ENCODE data around the gene MAPK8. TPM values are rescaled to one million over a fixed set of nuclear protein-coding genes. Genes with fewer than 3 reads are reported as not detected.

MAPK8 gene
- total RNA-seq, 2 experiments from 2014 or later = 47.8 to 50.6 TPM

DNA sequence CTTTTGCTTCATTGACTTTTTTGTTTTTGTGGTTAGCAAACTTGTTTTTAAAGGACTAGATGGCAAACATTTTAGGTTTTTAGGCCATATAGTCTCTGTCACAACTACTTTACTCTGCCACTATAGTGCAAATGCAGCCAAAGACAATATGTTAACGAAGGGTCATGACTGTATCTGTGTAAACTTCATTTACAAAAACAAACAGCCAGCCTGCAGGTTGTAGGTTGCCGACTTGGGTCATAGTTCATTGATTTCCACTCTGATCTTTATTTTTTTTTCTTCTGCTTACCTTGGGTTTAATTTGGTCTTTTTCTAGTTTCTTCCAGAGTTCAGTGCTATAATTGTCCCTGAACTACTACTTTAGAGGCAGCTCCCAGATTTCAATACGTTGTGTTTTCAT is 178.4 kb downstream of the MAPK8 start:
- intact Hi-C loops (cut with DNase I, micrococcal nuclease) = no loop called here
- Histone ChIP-seq H3K27ac (ENCODE audit: low read depth in 1 of 2, low read length in 2 of 2) (no peak overlapping the region), H3K9me3 (ENCODE audit: control insufficient read depth in 1 of 2, insufficient read depth in 1 of 2, low read length in 2 of 2) (no peaks in the 10 kb centered on the region), H3K36me3 (ENCODE audit: insufficient read depth, low read length) (no peaks in the 10 kb centered on the region), H3K4me1 (ENCODE audit: insufficient read depth, low read length) (no peaks in the 10 kb centered on the region), H3K27me3 (ENCODE audit: control insufficient read depth in 1 of 2, insufficient read depth in 2 of 2, low read length in 2 of 2) (no peaks in the 10 kb centered on the region), H3K4me3 (ENCODE audit: low read length) (no peak overlapping the region)
- DNase-seq (no peak), ATAC-seq (ENCODE audit: poor library complexity) (no peak)
- no peak for TF ChIP-seq CTCF (IDR thresholded peaks at IDR 0.05)
- H3K27ac Mint-ChIP-seq = no peak overlapping the region
- H3K27me3 Mint-ChIP-seq = peaks cover 4% of the 10 kb centered on the region
- no peak overlapping the region for H3K4me3 Mint-ChIP-seq
- ChIA-PET POLR2A (no interaction called here), CTCF (no interaction called here)
- H3K36me3 Mint-ChIP-seq (ENCODE audit: low read depth) = no peaks in the 10 kb centered on the region
- no peaks in the 10 kb centered on the region for H3K4me1 Mint-ChIP-seq (ENCODE audit: low read depth)
- H3K9me3 Mint-ChIP-seq = no peaks in the 10 kb centered on the region

- Mint-ChIP-seq H3K4me1 (ENCODE audit: low read depth) (no peaks in the 10 kb centered on the region), H3K36me3 (ENCODE audit: low read depth) (no peaks in the 10 kb centered on the region), H3K9me3 (no peaks in the 10 kb centered on the region), H3K27ac (no peak overlapping the region), H3K4me3 (no peak overlapping the region), H3K27me3 (peaks cover 4% of the 10 kb centered on the region)
- no peak overlapping the region for H3K4me3 ChIP-seq (ENCODE audit: low read length)
- DNase-seq (no peak), ATAC-seq (ENCODE audit: poor library complexity) (no peak)
- no peaks in the 10 kb centered on the region for H3K9me3 ChIP-seq (ENCODE audit: control insufficient read depth in 1 of 2, insufficient read depth in 1 of 2, low read length in 2 of 2)
- no peak for TF ChIP-seq CTCF (IDR thresholded peaks at IDR 0.05)
- no peaks in the 10 kb centered on the region for H3K36me3 ChIP-seq (ENCODE audit: insufficient read depth, low read length)
- H3K27me3 ChIP-seq (ENCODE audit: control insufficient read depth in 1 of 2, insufficient read depth in 2 of 2, low read length in 2 of 2) = no peaks in the 10 kb centered on the region
- no peaks in the 10 kb centered on the region for H3K4me1 ChIP-seq (ENCODE audit: insufficient read depth, low read length)
- H3K27ac ChIP-seq (ENCODE audit: low read depth in 1 of 2, low read length in 2 of 2) = no peak overlapping the region
- CTCF ChIA-PET = no interaction called here
- intact Hi-C loops (cut with DNase I, micrococcal nuclease) = no loop called here
- POLR2A ChIA-PET = no interaction called here
Measured at GRCh38 chr10:48485711-48486110, 179.2 kb downstream of the MAPK8 start.

DNA sequence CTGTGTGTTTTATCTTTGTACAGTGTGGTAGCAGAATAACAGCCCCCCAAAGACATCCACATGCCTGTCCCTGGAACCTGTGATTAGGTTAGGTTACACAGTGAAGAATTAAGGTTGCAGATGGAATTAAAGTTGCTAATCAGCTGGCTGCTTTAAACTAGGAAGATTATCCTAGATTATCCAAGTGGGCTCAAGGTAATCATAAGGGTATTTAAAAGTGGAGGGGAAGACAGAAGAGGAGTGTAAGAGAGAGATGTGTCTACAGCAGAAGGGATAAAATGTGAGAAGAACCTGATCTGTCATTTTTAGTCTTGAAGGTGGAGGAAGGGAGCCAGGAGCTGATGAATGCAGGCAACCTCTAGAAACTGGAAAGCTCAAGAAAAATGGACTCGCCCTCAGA is 180.8 kb downstream of the MAPK8 start:
- H3K27me3 ChIP-seq (ENCODE audit: control insufficient read depth in 1 of 2, insufficient read depth in 2 of 2, low read length in 2 of 2) = no peaks in the 10 kb centered on the region
- ChIA-PET POLR2A (no interaction called here), CTCF (no interaction called here)
- Mint-ChIP-seq H3K4me1 (ENCODE audit: low read depth) (no peaks in the 10 kb centered on the region), H3K27me3 (peaks cover 4% of the 10 kb centered on the region), H3K4me3 (no peak overlapping the region), H3K27ac (no peak overlapping the region), H3K9me3 (no peaks in the 10 kb centered on the region), H3K36me3 (ENCODE audit: low read depth) (no peaks in the 10 kb centered on the region)
- TF ChIP-seq CTCF (IDR thresholded peaks at IDR 0.05) = no peak
- no peak overlapping the region for H3K4me3 ChIP-seq (ENCODE audit: low read length)
- no peaks in the 10 kb centered on the region for H3K36me3 ChIP-seq (ENCODE audit: insufficient read depth, low read length)
- H3K9me3 ChIP-seq (ENCODE audit: control insufficient read depth in 1 of 2, insufficient read depth in 1 of 2, low read length in 2 of 2) = no peaks in the 10 kb centered on the region
- no peak overlapping the region for H3K27ac ChIP-seq (ENCODE audit: low read depth in 1 of 2, low read length in 2 of 2)
- intact Hi-C loops (cut with DNase I, micrococcal nuclease) = no loop called here
- DNase-seq (no peak), ATAC-seq (ENCODE audit: poor library complexity) (no peak)
- no peaks in the 10 kb centered on the region for H3K4me1 ChIP-seq (ENCODE audit: insufficient read depth, low read length)

Other genes starting within 250 kb of the MAPK8 start
- not detected for gene FRMPD2, start 32.0 kb upstream of the MAPK8 start, total RNA-seq

Measured in CD4-positive, alpha-beta T cell (primary cell).